ENCODE results near the gene ANXA2R.
"Not testable (repeated sequence)": the region's sequence is repeated elsewhere in the genome, so short reads cannot be mapped to it uniquely, and the experiment has no call there.

The ANXA2R gene

GRCh38 chr5:43055098-43055497 is 15.0 kb upstream of the ANXA2R start:
- DNase-seq = not testable (repeated sequence)

- no peak for DNase-seq
These were observed 11.6 kb upstream of the ANXA2R start for GRCh38 chr5:43051684-43052083.

GRCh38 chr5:43050384-43050783 is 10.3 kb upstream of the ANXA2R start:
- no peak for DNase-seq

GRCh38 chr5:43049236-43049635 is 9.1 kb upstream of the ANXA2R start:
- no peak for DNase-seq

GRCh38 chr5:43046474-43046873 is 6.4 kb upstream of the ANXA2R start:
- no peak for DNase-seq

- no peak for DNase-seq
These were observed 5.1 kb upstream of the ANXA2R start for GRCh38 chr5:43045236-43045635.

GRCh38 chr5:43044181-43044914 is 4.2 kb upstream of the ANXA2R start:
- no peak for DNase-seq

- no peak for DNase-seq
These were observed 3.3 kb upstream of the ANXA2R start for GRCh38 chr5:43043400-43043756.

- DNase-seq = peak; percentile 29
These were observed 2.7 kb upstream of the ANXA2R start for GRCh38 chr5:43042626-43043399.

GRCh38 chr5:43042176-43042625 is 2.1 kb upstream of the ANXA2R start:
- DNase-seq = peak; percentile 50

GRCh38 chr5:43041669-43042175 is 1.6 kb upstream of the ANXA2R start:
- DNase-seq = peak; percentile 46

- DNase-seq = no peak
These were observed 1.1 kb upstream of the ANXA2R start for GRCh38 chr5:43041110-43041668.

GRCh38 chr5:43039471-43040286 is 440 bp downstream of the ANXA2R start:
- peak; percentile 37 for DNase-seq

GRCh38 chr5:43039152-43039470 is 1.0 kb downstream of the ANXA2R start:
- no peak for DNase-seq

GRCh38 chr5:43038496-43038989 is 1.6 kb downstream of the ANXA2R start:
- DNase-seq = peak; percentile 5

- no peak for DNase-seq
These were observed 2.3 kb downstream of the ANXA2R start for GRCh38 chr5:43037636-43038495.

GRCh38 chr5:43036856-43037635 is 3.1 kb downstream of the ANXA2R start:
- no peak for DNase-seq

- DNase-seq = no peak
These were observed 3.7 kb downstream of the ANXA2R start for GRCh38 chr5:43036409-43036808.

- no peak for DNase-seq
These were observed 5.5 kb downstream of the ANXA2R start for GRCh38 chr5:43034591-43034968.

GRCh38 chr5:43033841-43034590 is 6.1 kb downstream of the ANXA2R start:
- DNase-seq = peak; percentile 7
